SK-N-MC (cell line): ENCODE data around the gene PEA15.

Experiments
- EZH2 ChIP-seq: fragments of 200-600 bp; sonication (generic); IDR thresholded peaks from one replicate; pipeline ENCODE4 v1.6.1; 2017; ENCODE audit warnings: antibody characterized with exemption
- POLR2AphosphoS5 ChIP-seq: IDR thresholded peaks from 2 replicates; pipeline ENCODE4 v1.6.1; 2012; ENCODE audit warnings: mild to moderate bottlenecking, low read depth, low read length, borderline replicate concordance

GRCh38 chr1:160257411-160258015 is 52.3 kb downstream of the PEA15 start:
- TF ChIP-seq POLR2AphosphoS5 = no peak
- no peak for TF ChIP-seq EZH2
